Neural cell (in vitro differentiated cells): ENCODE data around the gene TRPV2.

Source experiments
- EP300 ChIP-seq: fragments of 450-650 bp; conservative IDR thresholded peaks from 2 replicates; pipeline ENCODE4 v1.6.1; 2014; ENCODE audit warnings: antibody characterized with exemption, mild to moderate bottlenecking, moderate library complexity; ENCODE audit not compliant: poor library complexity, severe bottlenecking
- EZH2 ChIP-seq: fragments of 200-600, 300-800 bp; shearing (Covaris generic), sonication (generic); IDR thresholded peaks from 2 replicates; pipeline ENCODE4 v1.6.1; 2014; ENCODE audit warnings: antibody characterized with exemption, low read length, borderline replicate concordance, mild to moderate bottlenecking; ENCODE audit not compliant: insufficient read depth, poor library complexity, severe bottlenecking
- POLR2AphosphoS5 ChIP-seq: IDR thresholded peaks from 2 replicates; pipeline ENCODE4 v1.6.1; 2012

DNA sequence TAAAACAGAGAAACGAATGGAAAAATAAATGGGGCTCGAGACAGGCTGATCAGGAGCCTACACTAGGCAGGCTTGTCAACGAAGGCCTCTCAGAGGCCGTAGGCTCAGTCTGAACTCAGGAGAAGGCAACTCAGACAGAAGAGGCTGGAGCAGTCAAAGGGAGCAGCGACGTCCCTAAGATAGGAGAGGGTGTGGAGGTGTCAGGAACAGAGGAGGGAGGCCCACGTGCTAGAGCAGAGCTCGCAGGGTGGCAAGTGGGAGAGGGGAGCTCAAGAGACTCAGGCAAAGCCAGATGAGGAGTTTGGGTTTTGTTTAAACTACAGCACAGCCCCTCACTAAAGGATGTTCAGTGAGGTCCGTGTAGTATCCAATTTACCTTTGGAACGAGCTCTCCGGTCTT lies 43.9 kb downstream of the TRPV2 start:
- TF ChIP-seq EZH2, result no peak
- no peak for TF ChIP-seq EP300
- no peak for TF ChIP-seq POLR2AphosphoS5
